Fibroblast of gingiva (primary cell): ENCODE results near the gene ARRDC1.

Experiments used
- DNase-seq: peaks from one replicate; pipeline ENCODE4 v3.0.0-alpha.2; 2011; ENCODE audit warnings: low read depth

Gene ARRDC1

DNA sequence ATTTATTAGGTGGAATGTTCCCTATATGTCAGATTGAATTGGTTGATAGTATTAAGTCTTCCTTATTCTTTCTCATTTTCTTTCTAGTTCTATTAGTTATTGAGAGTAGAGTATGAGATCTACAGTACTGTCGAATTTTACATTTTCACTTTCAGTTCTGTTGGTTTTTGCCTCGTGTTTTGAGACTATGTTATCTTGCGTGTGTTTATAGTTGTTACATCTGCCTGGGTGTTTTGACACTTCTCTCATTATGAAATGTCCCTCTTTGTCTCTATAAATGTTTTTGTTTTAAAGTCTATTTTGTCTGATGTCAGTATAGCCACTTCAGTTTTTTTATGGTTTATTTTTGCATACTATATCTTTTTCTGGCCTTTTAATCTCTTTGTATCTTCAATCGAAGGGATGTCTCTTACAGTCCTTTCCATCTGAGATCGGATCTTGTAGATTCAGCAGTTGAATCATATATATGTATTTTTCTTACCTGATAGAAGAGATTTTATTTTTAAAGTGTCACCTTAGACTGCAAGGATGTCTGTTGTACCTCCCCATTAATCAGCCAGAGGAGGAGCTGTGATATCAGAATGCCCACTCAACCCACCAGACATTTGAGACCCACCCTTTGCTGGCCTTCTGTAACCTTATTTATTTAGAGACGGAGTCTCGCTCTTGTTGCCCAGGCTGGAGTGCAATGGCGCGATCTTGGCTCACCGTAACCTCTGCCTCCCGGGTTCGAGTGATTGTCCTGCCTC is 34.0 kb downstream of the ARRDC1 start:
- DNase-seq = no peak

DNA sequence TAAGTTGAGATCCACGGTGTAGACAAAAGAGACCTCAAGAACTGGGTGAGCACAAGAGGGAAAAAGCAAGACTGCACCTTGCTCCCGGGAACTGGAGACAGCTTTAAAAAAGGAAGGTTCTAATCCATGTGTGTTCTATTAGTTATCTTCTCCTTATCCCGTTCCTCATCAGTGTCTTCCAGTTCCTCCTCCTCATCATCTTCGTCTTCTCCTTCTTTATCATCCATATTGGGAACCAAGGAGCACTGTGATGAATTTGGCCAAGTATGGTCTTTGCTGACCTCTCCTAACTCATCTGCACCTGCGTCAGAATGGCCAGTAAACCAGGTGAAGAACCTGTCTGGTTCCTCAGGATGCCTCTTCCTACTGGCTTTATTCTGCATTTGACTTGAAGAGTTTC is 35.4 kb downstream of the ARRDC1 start:
- DNase-seq = no peak

DNA sequence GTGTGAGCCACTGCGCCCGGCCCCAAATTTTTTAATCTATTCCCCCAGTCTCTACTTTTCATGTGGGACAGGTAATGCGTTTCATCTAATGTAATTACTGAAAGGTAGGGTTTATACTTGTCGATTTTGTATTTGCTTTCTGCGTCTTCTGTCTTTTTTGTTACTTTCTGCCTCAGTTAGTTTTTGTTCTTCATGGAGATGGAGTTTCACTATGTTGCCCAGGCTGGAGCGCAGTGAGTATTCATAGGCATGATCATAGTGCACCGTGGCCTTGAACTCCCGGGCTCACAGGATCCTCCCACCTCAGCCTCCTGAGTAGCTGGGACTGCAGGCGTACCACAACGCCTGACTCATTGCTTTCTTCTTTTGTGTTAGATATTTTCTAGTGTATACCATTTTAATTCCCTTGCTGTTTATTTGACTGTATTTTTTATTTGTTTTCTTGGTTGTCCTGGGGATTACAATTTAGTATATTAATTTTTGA is 36.7 kb downstream of the ARRDC1 start:
- no peak for DNase-seq

DNA sequence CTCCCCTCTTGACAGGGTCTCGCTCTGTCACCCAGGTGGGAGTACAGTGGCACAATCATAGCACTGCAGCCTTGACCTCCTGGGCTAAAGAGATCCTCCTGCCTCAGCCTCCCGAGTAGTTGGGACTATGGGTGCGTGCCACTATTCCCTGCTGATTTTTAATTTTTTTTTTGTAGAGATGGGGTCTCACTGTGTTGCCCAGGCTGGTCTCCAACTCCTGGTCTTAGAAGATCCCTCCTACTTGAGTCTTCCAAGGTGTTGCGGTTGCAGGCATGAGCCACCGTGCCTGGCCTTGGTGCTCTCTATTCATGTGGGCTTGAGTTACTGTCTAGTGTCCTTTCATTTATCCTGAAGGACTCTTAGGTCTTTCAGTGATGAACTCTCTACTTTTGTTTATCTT is 37.4 kb downstream of the ARRDC1 start:
- no peak for DNase-seq

DNA sequence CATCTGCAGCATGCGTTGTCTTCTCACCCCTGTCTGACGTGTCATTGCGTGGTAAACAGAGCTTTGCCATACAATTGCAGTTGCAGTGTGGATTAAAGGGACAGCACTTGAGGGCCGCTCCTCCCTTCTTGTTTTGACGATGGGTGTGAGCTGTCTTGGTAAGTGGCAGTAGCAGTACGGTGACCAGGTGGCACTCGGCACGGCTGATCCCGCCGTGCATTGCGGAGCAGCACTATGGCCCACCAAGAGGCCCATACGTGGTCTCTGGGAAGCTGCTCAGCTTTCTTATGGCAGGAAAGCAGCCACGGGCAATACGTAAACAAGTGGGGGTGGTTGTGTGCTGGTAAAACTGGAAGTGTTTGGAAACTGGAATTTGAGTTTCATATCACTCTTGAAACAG is 38.4 kb downstream of the ARRDC1 start:
- no peak for DNase-seq

DNA sequence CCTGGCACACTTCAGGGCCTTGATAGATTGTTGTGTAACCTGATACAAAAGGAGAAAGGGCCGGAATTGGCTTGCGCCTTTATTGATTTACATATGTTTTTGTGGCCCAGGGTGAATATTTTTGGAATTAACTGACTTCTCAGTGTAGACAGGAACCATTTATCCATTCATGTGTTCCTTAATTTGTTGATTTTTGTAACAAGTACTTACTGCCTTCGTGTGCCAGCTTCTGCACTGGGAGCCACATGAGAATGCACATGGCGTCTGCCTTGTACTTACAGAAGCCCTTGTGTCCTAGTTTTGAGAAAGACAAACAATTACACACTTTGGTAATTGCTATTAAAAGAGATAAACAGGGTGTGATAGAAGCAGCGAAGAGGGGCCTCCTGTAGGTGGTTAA is 39.7 kb downstream of the ARRDC1 start:
- DNase-seq = no peak

DNA sequence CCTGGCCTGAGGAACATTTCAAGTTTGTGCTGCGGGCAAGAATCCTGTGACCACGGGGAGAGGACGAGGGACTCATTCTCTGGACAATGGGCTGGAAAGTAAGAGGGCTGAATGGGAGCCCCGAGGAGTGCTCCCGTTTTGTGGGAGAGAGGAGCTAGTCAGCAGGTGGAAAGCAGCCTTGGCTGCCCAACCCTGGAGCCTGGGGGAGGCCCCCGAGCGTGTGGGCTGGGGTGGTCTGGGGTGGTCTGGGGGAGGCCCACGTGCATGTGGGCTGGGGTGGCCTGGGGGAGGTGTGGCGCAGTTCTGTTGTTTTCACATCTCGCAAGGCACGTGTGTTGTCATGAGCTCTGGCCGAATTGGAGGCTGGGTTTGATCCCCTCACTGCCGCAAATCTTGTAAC is 40.9 kb downstream of the ARRDC1 start:
- no peak for DNase-seq

DNA sequence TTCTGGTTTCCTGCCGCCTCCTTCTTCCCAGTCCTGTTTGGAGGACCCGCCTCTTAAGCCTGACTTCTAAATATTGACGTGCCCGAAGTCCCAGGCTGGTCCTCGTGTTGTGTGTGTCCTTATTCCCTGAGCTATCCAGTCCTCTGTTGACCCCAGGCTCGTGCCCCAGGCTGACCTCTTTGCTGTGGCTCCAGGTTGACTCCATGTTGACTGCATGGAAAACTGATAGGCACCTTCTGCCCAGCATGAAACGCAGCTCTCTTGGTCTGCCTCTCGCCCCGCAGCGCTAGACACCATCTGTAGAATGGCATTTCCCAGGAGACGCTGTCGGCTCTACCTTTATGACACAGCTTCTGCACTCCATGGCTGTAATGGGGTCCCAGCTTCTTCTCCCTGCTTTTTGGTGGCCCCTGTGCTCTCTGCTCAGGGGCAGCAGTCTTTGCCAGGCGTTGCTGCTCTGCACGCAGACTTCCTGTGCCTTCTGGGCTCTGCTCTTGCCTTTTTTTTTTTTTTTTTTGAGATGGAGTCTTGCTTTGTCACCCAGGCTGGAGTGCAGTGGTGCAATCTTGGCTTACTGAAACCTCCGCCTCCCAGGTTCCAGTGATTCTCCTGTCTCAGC is 41.7 kb downstream of the ARRDC1 start:
- no peak for DNase-seq

DNA sequence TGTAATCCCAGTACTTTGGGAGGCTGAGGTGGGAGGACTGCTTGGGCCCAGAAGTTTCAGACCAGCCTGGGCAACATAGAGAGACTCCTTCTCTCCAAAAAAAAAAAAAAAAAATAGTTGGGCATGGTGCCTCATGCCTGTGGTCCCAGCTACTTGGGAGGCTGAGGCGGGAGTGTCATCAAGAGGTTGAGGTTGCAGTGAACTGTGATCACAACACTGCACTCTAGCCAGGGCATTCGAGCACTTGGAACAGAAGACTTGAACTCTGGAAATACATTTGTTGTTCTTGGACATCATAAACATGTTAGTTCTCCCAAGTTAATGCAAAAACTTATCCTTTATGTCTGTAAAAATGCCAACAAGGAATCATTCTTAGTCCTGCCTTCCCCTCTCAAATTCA is 42.9 kb downstream of the ARRDC1 start:
- DNase-seq = peak; percentile 89

DNA sequence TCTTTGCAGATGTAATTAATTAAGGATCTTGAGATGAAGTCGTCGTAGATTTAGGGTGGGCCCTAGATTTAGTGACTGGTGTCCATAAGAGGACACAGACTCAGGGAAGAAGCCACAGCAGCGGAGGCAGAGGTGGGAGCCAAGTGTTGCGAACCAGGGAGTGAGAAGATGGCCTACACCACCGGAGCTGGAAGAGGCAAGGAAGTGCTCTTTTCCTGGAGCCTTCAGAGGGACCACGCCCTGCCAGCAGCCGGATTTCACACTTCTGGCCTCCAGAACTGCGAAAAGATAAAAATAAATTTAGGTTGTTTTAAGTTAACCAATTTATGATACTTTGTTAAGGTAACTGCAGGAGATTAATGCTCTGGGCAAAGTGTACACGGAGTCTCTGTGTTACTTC is 44.1 kb downstream of the ARRDC1 start:
- no peak for DNase-seq

DNA sequence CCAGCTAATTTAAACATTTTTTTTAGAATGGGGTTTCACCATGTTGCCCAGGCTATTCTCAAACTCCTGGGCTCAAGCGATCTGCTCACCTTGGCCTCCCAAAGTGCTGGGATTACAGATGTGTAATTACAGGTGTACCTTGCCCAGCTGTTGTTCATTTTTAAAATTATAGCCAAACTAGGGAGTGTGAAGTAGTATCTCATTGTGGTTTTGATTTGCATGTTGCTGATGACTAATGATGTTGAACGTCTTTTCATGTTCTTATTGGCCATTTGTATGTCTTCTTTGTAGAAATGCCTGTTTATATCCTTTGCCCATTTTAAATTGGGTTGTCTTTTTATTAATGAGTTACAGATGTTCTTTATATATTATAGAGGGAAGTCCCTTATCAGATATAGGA is 44.8 kb downstream of the ARRDC1 start:
- no peak for DNase-seq

DNA sequence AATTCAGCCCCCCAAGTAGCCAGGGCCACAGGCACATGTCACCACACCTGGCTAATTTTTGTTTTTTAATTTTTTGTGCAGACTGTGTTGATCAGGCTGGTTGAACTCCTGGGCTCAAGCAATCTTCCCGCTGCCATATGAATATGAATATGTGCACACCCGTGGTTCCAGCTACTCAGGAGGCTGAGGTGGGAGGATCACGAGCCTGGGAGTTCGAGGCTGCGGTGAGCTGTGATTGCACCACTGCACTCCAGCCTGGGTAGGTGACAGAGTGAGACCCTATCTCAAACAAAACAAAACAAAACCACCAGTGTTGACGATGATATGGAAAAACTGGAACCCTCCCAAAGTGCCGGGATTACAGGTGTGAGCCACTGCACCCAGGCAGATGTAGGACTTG is 45.3 kb downstream of the ARRDC1 start:
- DNase-seq = no peak

DNA sequence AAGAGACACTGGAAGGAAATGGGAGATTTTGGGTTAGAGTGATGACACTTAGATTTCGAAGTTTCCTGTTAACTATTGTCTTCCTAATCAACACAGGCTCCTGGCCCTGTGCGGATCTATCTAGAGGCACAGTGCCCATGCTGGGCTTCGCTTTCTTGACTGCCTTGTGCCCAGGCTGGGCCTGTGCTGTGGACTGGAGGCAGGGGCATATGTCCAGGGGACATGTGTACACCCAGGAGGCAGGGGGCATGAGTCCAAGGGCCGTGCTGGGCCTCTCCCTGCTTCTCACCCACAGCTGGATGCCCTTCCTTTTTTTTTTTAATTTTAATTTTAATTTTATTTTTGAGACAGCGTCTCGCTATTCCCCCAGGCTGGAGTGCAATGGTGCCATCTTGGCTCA is 50.9 kb downstream of the ARRDC1 start:
- DNase-seq = no peak

DNA sequence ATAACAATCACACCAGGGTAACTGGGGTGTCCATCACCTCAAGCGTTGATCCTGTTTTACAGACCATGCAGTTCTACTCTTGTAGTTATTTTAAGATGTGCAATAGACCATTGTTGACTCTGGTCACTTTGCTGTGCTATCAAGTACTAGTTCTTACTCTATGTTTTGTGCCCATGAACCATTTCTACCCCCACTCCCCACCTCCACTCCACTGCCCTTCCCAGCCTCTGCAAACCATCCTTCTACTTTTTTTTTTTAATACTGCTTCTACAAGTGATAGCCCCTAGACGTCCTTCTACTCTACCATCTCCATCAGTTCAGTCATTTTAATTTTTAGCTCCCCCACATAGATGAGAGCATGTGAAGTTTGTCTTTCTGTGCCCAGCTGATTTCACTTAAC is 52.1 kb downstream of the ARRDC1 start:
- DNase-seq = no peak

DNA sequence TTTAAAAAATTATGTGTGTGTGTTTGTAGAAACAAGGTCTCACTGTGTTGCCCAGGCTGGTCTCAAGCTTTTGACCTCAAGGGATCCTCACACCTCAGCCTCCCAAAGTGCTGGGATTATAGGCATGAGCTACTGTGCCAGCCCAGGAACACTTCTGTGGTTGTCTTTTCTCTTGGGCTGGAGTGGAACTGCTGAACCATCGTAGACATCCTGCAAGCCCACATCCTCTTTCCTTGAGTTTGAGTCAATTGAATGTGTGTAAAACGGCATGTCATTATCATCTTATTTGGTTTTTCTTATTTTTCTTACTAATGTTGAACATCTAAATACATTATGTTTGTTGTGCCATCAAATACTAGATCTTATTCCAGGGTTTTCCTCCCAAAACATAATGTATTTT is 53.3 kb downstream of the ARRDC1 start:
- no peak for DNase-seq

DNA sequence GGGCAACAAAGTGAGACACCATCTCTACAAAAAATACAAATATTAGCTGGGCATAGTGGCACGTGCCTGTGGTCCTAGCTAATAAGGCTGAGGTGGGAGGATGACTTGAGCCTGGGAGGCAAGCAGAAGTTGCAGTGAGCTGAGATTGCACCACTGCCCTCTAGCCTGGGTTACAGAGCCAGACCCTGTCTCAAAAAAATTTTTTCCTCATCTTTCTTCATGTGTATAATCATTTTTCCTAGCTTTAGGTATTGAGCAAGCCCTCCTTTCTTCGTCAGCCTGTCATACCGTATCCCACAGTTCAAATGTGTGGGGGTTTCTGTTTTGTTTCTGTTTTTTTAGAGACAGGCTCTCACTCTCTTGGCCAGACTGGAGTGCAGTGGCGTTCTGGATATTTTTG is 54.7 kb downstream of the ARRDC1 start:
- no peak for DNase-seq

DNA sequence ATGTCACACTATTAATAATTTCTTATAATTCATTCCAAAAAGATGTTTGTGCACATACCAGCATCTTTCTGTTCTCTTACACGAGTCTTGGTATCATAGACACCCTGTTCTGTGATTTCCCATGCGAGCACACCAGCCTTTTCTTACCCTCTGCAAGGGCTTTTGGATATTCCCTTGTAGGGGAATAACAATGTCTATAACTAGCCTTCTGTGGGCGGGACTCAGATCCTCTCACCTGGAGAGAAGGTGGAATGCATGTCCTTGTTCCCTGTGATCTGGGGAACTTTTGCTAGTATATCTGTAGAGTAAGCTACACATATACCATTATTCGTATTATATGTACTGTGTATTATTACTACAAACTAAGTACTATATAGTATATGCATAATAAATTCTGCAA is 58.1 kb downstream of the ARRDC1 start:
- no peak for DNase-seq

DNA sequence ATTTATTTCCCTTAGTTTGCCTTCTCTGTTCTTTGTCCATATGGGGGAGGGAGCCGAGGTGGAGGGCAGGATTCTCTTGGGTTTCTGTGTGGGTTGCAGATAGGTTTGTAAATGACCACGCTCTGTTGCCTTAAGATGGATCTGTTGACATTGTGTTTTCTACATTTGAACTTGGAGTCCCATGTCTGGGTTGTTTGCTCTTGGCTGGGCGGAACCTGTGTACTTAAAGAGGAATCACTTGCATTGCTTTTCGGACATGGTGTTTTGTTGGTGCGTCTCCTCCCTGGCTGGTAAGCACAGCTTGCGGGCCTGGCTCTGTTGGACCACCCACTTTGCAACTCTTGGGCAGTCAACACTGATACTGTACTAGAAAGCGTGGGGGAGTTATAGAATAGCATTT is 59.2 kb downstream of the ARRDC1 start:
- no peak for DNase-seq
